CD8-positive, alpha-beta memory T cell (primary cell): ENCODE data around the gene EMD. TPM values are rescaled to one million over a fixed set of nuclear protein-coding genes. Genes with fewer than 3 reads are reported as not detected.
"Not testable (repeated sequence)": the region's sequence is repeated elsewhere in the genome, so short reads cannot be mapped to it uniquely, and the experiment has no call there.

Experiments
- CTCF ChIA-PET: fragments of 350-600 bp; sonication (Branson Sonifier 250); formaldehyde crosslinking; loops from one replicate; lab custom pipeline; 2021; ENCODE audit warnings: antibody characterized with exemption; lab: Charles Lee
- POLR2A ChIA-PET: fragments of 350-600 bp; sonication (Branson Sonifier 250); formaldehyde crosslinking; loops from one replicate; lab custom pipeline; 2021; ENCODE audit warnings: antibody characterized with exemption; lab: Charles Lee
- DNase-seq, 5 donors: peaks; one replicate each; pipeline versions ENCODE4 v3.0.0 to v3.0.0-alpha.2; 2020 to 2022; ENCODE audit warnings: mixed read lengths in 1 of 5
- H3K27ac ChIP-seq: one replicate; pipeline ENCODE4 v1.7.0; 2013; ENCODE audit warnings: low read depth, mild to moderate bottlenecking, low read length, moderate library complexity
- H3K27me3 ChIP-seq: 2 replicates; pipeline ENCODE4 v1.7.0; 2013; ENCODE audit warnings: low read length, mild to moderate bottlenecking; ENCODE audit not compliant: insufficient read depth, poor library complexity, severe bottlenecking
- H3K36me3 ChIP-seq: 2 replicates; pipeline ENCODE4 v1.7.0; 2013; ENCODE audit warnings: mild to moderate bottlenecking, low read length, moderate library complexity; ENCODE audit not compliant: insufficient read depth
- H3K4me1 ChIP-seq: 2 replicates; pipeline ENCODE4 v1.7.0; 2013; ENCODE audit warnings: mild to moderate bottlenecking, low read length, moderate library complexity; ENCODE audit not compliant: insufficient read depth
- H3K4me3 ChIP-seq: 2 replicates; pipeline ENCODE4 v1.7.0; 2013; ENCODE audit warnings: mild to moderate bottlenecking, low read length
- H3K9me3 ChIP-seq: 2 replicates; pipeline ENCODE4 v1.7.0; 2013; ENCODE audit warnings: mild to moderate bottlenecking, low read length
- H3K27ac Mint-ChIP-seq, 8 donors: one replicate each; pipeline ENCODE4 v1.8.0; 2020 to 2021; ENCODE audit warnings: mixed read lengths in 8 of 8, mild to moderate bottlenecking in 6 of 8, inconsistent platforms in 3 of 8, moderate library complexity in 3 of 8
- H3K27me3 Mint-ChIP-seq, 2 donors: one replicate each; pipeline ENCODE4 v1.8.0; 2020 to 2021; ENCODE audit warnings: mixed read lengths in 2 of 2, mild to moderate bottlenecking in 1 of 2, moderate library complexity in 1 of 2
- H3K36me3 Mint-ChIP-seq, 3 donors: one replicate each; pipeline ENCODE4 v1.8.0; 2020 to 2021; ENCODE audit warnings: mixed read lengths in 3 of 3, inconsistent platforms in 1 of 3, mild to moderate bottlenecking in 1 of 3
- H3K4me1 Mint-ChIP-seq, 3 donors: one replicate each; pipeline ENCODE4 v1.8.0; 2020 to 2021; ENCODE audit warnings: mixed read lengths in 3 of 3, inconsistent platforms in 1 of 3, mild to moderate bottlenecking in 1 of 3
- H3K4me3 Mint-ChIP-seq, 7 donors: one replicate each; pipeline ENCODE4 v1.8.0; 2020 to 2021; ENCODE audit warnings: mixed read lengths in 7 of 7, mild to moderate bottlenecking in 6 of 7, moderate library complexity in 4 of 7, inconsistent platforms in 2 of 7
- H3K9me3 Mint-ChIP-seq, 5 donors: one replicate each; pipeline ENCODE4 v1.8.0; 2020 to 2022; ENCODE audit warnings: mixed read lengths in 5 of 5, mild to moderate bottlenecking in 3 of 5, moderate library complexity in 2 of 5, inconsistent platforms in 1 of 5
- polyA plus RNA-seq: library from polyadenylated mRNA; unstranded; fragments of 300-500 nt; fragmentation: Illumina TruSeq; gene quantifications from one replicate; pipeline ENCODE4 v1.2.3, GENCODE V29; 2021
- total RNA-seq, 2 experiments: library from RNA; stranded (reverse); gene quantifications; one replicate each; pipeline ENCODE4 v1.2.3, GENCODE V29; 2021

EMD gene
- total RNA-seq (100 to 1,000 TPM; 107 to 119 TPM), polyA plus RNA-seq (37.2 TPM)

DNA sequence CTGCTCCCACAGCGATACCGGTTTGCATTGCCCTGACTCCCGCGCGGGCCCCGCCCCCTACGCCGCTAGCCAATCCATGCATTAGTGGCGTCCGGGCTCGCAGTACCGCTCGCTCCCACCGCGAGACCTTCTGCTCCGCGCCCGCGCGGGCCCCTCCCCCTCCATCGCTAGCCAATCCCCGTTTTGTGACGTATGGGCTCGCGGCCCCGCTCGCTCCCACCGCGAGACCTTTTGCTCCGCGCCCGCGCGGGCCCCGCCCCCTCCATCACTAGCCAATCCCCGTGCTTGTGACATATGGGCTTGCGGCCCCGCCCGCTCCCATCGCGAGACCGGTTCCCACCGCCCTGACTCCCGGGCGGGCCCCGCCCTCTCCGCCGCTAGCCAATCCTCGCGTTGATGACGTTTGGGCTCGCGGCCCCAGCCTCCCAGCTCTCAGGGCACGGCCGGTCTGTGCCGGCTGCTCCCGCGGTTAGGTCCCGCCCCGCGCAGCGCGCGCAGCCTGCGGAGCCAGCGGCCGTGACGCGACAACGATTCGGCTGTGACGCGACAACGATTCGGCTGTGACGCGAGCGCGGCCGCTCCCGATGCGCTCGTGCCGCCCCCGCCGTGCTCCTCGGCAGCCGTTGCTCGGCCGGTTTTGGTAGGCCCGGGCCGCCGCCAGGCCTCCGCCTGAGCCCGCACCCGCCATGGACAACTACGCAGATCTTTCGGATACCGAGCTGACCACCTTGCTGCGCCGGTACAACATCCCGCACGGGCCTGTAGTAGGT, at the start of gene EMD:
EMD (plus strand) TSS at position 497 of the 770 bp plus-strand sequence; CDS start at position 687, 190 bp downstream.
- Mint-ChIP-seq H3K27me3 (peaks cover 0 to 2% of the 10 kb centered on the region in 2 donors), H3K4me1 (peaks cover 4 to 26% (median 21%) of the 10 kb centered on the region in 3 donors)
- POLR2A ChIA-PET = interaction anchor here (0.5 to 3.2 kb wide), 6 partner anchors 9 to 1419 kb away, joined by 3 to 22 read pairs (median 3); no protein-coding TSS in a partner anchor

DNA sequence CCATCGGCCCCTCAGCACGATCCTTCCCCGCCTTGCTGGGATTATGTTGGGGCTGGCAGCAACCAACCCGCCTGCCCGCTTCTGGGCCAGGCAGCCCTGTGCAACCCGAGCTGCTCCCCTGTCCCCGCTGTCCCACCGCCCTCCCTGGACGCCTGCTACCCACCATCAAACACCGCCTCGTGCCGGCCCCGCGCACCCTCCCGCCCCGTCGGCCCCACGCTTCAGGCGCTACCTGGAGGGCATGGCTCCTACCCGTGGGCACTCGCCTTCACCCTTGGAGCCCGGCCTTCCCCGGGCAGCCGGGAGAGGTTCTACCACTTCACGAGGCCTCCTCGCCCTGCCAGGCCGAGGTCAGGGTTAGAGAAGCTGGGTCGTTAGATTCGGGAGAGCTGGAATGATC, 46.5 kb upstream of the EMD start:
- Histone ChIP-seq H3K9me3 (no peaks in the 10 kb centered on the region), H3K27ac (no peak overlapping the region), H3K4me1 (peaks cover 30% of the 10 kb centered on the region), H3K36me3 (no peaks in the 10 kb centered on the region), H3K27me3 (no peaks in the 10 kb centered on the region), H3K4me3 (no peak overlapping the region)
- peaks cover 0 to 3% of the 10 kb centered on the region in 2 donors for H3K27me3 Mint-ChIP-seq
- H3K27ac Mint-ChIP-seq = no peak overlapping the region
- no peaks in the 10 kb centered on the region for H3K36me3 Mint-ChIP-seq
- no peaks in the 10 kb centered on the region for H3K9me3 Mint-ChIP-seq
- no peak overlapping the region for H3K4me3 Mint-ChIP-seq
- no peak for DNase-seq
- ChIA-PET POLR2A (no interaction called here), CTCF (interaction anchor here (1.6 kb wide), 1 partner anchor 10 kb away, joined by 4 read pairs; no protein-coding TSS in a partner anchor)
- peaks cover 18 to 27% (median 25%) of the 10 kb centered on the region in 3 donors for H3K4me1 Mint-ChIP-seq

More for the DNA sequence above, at the start of gene EMD:
- H3K4me3 Mint-ChIP-seq = peak within 1 kb of the TSS; percentile 81 to 94 (median 84)
- CTCF ChIA-PET = no interaction called here
- H3K4me3 ChIP-seq = peak within 1 kb of the TSS; percentile 74
- no peaks in the 10 kb centered on the region for H3K27me3 ChIP-seq
- H3K36me3 ChIP-seq = no peaks in the 10 kb centered on the region
- peak within 1 kb of the TSS; percentile 91 to 97 (median 95) for H3K27ac Mint-ChIP-seq
- no peaks in the 10 kb centered on the region for H3K9me3 Mint-ChIP-seq
- peaks cover 0 to 24% (median 2%) of the 10 kb centered on the region in 3 donors for H3K36me3 Mint-ChIP-seq
- peak; percentile 91 to 98 (median 96) for DNase-seq
- peak within 1 kb of the TSS; percentile 97 for H3K27ac ChIP-seq
- no peaks in the 10 kb centered on the region for H3K9me3 ChIP-seq
- peaks cover 30% of the 10 kb centered on the region for H3K4me1 ChIP-seq

DNA sequence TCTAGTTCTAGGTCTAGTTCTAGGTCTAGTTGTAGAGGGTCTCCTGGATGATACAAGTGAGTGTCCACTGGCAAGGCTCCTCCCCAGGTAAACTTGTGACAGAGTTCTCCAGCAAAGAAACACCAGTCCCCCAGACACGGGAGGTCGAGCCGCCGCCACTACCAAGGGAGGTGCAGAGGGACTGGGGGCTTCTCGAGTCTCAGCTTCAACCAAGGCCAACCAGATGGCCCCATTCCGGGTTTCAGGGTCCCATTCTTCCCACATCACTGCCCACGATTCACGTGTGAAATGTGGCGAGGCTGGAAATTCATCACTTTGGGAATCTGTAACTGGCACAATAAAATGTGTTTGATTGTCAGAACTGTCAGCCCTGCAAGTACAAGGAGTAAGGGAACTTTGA, 46.0 kb upstream of the EMD start:
- H3K9me3 Mint-ChIP-seq = no peaks in the 10 kb centered on the region
- ChIA-PET CTCF (interaction anchor here (1.6 kb wide), 1 partner anchor 11 kb away, joined by 4 read pairs; no protein-coding TSS in a partner anchor), POLR2A (no interaction called here)
- H3K4me3 Mint-ChIP-seq = no peak overlapping the region
- Histone ChIP-seq H3K9me3 (no peaks in the 10 kb centered on the region), H3K4me3 (no peak overlapping the region), H3K27ac (no peak overlapping the region), H3K4me1 (peaks cover 25% of the 10 kb centered on the region), H3K36me3 (no peaks in the 10 kb centered on the region), H3K27me3 (no peaks in the 10 kb centered on the region)
- peaks cover 0 to 3% of the 10 kb centered on the region in 2 donors for H3K27me3 Mint-ChIP-seq
- H3K27ac Mint-ChIP-seq = peak overlapping the region in 2 of 8 donors; percentile 74 to 88
- H3K4me1 Mint-ChIP-seq = peaks cover 13 to 22% (median 20%) of the 10 kb centered on the region in 3 donors
- H3K36me3 Mint-ChIP-seq = no peaks in the 10 kb centered on the region
- no peak for DNase-seq

DNA sequence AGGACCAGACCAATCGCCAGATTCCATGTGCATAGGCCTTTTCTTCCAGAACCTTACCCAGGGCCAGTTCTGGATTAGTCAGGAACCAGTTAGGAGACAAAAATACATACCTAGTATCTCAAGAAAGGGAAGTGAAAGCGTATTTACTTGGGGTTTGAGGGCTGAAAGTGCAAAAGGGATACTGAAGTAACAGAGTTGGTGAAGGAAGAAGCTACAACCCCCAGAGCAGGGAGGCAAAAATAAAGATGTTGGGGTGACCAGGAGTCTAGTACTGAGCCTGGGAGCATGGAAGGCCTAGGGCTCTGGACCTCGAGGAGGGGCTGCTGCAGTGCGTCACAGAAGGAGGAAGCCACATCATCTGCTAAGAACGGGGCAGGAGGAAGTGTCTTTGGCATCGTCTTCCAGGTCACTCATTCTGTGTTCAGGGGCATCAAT, 45.2 kb upstream of the EMD start:
- H3K36me3 Mint-ChIP-seq = no peaks in the 10 kb centered on the region
- H3K27ac ChIP-seq = no peak overlapping the region
- CTCF ChIA-PET = interaction anchor here (1.6 kb wide), 1 partner anchor 11 kb away, joined by 4 read pairs; no protein-coding TSS in a partner anchor

DNA sequence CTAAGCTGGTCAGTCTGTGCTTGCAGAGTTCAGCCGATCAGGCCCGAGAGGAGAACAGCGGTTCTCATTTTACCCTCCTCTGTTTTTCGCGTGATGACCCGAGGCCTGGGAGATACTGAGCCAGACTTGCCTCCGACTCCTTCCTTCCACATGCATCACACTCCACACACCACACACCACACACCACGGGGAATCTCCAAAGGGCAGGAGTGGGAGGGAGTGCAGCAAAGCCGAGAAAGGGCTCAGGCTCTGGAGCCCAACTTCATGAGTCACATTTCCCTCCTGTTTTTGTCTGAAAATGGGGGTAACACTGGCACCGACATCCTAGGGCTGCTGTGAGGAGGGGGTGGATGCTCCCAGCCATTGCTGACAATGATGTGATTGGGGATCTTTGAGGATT, 44.6 kb upstream of the EMD start:
- Histone ChIP-seq H3K27ac (no peak overlapping the region), H3K4me3 (no peak overlapping the region), H3K4me1 (peaks cover 14% of the 10 kb centered on the region), H3K27me3 (no peaks in the 10 kb centered on the region), H3K36me3 (no peaks in the 10 kb centered on the region), H3K9me3 (no peaks in the 10 kb centered on the region)
- Mint-ChIP-seq H3K27me3 (peaks cover 0 to 3% of the 10 kb centered on the region in 2 donors), H3K4me3 (no peak overlapping the region), H3K9me3 (no peaks in the 10 kb centered on the region), H3K36me3 (no peaks in the 10 kb centered on the region), H3K27ac (peak overlapping the region in 4 of 8 donors; percentile 13 to 87 (median 68)), H3K4me1 (peaks cover 10 to 14% (median 11%) of the 10 kb centered on the region in 3 donors)
- DNase-seq = no peak
- CTCF ChIA-PET = no interaction called here
- POLR2A ChIA-PET = no interaction called here

More for the DNA sequence above, 45.2 kb upstream of the EMD start:
- H3K27me3 Mint-ChIP-seq = peaks cover 0 to 3% of the 10 kb centered on the region in 2 donors
- Histone ChIP-seq H3K27me3 (no peaks in the 10 kb centered on the region), H3K9me3 (no peaks in the 10 kb centered on the region), H3K4me3 (no peak overlapping the region), H3K4me1 (peaks cover 20% of the 10 kb centered on the region), H3K36me3 (no peaks in the 10 kb centered on the region)
- H3K4me1 Mint-ChIP-seq = peaks cover 10 to 16% (median 14%) of the 10 kb centered on the region in 3 donors
- peak overlapping the region in 2 of 7 donors; percentile 21 to 59 for H3K4me3 Mint-ChIP-seq
- peak overlapping the region in 4 of 8 donors; percentile 18 to 77 (median 65) for H3K27ac Mint-ChIP-seq
- no peak for DNase-seq
- POLR2A ChIA-PET = no interaction called here
- H3K9me3 Mint-ChIP-seq = no peaks in the 10 kb centered on the region

DNA sequence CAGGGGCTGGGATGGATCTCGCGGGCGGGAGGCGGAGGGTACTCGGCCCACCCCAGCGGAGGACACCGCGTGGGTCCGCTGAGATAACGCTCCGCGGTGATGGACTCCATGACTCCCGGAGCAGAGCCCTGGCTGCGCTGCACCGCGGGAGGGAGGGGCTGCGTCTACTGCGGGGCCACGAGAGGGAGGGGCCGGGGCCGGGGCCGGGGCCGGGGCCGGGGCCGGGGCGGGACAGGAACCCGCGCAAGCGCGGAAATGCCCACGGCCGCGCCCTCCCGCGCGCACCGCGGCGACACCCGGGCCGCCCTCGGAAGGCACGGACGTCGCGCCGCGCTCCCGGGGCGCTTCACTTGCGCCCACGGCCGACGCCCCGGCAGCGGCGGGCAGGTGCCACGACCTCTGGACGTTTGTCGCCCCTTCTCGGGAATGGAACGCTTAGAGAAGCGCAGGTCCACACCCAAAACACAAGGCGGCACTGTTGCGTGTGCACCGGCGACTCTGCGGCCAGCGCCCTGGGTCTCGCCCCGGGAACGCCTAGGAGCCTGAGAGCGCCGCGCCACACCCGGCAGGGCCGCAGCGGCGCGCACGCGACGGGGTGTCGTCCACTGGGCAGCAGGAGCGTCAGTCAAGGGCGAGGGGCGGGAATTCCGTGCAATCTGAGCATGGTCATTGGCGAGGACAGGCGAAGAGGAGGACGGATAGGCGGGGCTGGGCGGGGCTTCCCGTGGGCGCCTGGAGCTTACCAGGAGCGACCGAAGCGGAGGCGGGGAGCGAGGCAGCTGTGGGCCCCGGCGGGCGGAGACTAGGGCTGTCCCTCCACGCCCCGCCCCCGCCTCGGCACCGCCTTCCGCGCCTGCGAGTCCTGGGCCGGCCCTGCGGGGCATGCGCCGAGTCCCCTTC, 37.4 kb upstream of the EMD start:
- H3K4me1 Mint-ChIP-seq, H3K4me1 ChIP-seq, H3K36me3 Mint-ChIP-seq, H3K27me3 Mint-ChIP-seq, CTCF ChIA-PET, H3K27ac ChIP-seq, H3K27me3 ChIP-seq, H3K9me3 ChIP-seq, H3K27ac Mint-ChIP-seq, H3K9me3 Mint-ChIP-seq, H3K4me3 Mint-ChIP-seq, H3K4me3 ChIP-seq, H3K36me3 ChIP-seq, POLR2A ChIA-PET: not testable (repeated sequence)
- DNase-seq = peak in 1 of 5 donors; percentile 57

DNA sequence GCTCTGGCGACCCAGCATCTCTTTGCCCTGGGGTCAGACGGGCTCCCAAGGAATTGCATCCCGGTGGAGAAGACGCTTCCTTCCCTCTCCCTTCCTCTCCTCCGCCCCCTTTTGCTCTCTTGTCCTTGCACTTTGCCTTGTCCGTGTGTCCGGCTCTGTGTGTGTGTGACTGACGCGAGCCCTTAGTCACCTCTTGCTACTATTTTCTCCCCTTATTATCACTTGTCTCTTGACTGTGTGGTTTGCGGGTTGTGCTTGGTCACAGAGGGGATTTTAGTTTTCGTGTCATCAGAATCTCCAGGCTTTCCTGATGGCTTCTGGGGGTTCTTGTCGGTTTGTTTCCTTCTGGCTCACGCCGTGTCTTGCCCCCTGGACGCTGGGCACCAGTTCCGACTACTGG, 36.0 kb upstream of the EMD start:
- H3K4me3 Mint-ChIP-seq, H3K27ac Mint-ChIP-seq, H3K36me3 Mint-ChIP-seq, H3K36me3 ChIP-seq, H3K27ac ChIP-seq, H3K4me3 ChIP-seq, DNase-seq, H3K9me3 Mint-ChIP-seq, POLR2A ChIA-PET, CTCF ChIA-PET, H3K4me1 ChIP-seq, H3K9me3 ChIP-seq, H3K27me3 Mint-ChIP-seq, H3K27me3 ChIP-seq: not testable (repeated sequence)
- H3K4me1 Mint-ChIP-seq = peaks cover 9 to 10% (median 9%) of the 10 kb centered on the region in 3 donors
